OCI-LY7 (cell line): ENCODE data around the gene PIGL.

Experiments
- CTCF ChIP-seq: fragments of 200-600 bp; sonication (generic); conservative IDR thresholded peaks from 2 replicates; pipeline ENCODE4 v1.5.1; 2014; ENCODE audit warnings: mild to moderate bottlenecking, antibody characterized with exemption, low read length, moderate library complexity, mixed read lengths
- EZH2phosphoT487 ChIP-seq: fragments of 200-600 bp; sonication (generic); IDR thresholded peaks from 2 replicates; pipeline ENCODE4 v1.6.1; 2018; ENCODE audit warnings: low read depth, borderline replicate concordance, mild to moderate bottlenecking, mixed run types, antibody characterized with exemption, low read length, moderate library complexity, mixed read lengths

DNA sequence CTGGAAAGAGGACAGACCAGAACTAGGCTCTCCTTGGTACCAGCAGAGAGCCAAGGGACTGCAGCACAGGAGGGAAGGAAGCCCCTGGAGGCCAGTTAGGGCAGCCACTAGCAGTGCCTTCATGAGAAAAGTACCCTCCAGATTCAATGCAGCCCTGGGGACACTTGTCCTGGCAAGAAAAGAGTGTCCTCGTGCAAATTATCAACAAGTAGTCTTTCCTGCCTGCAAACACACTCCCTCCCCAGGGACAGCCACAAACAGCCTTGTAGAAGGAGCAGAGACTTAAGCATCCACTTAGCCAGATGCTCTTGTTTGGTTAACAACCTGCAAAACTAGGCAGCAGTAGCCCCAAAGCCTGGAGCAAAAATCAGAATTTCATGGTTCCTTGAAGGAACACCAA lies 112.0 kb downstream of the PIGL start:
- TF ChIP-seq EZH2phosphoT487, result no peak
- no peak for TF ChIP-seq CTCF
